Measurements from ENCODE around the gene RNF44. TPM values are rescaled to one million over a fixed set of nuclear protein-coding genes. Genes with fewer than 3 reads are reported as not detected.

The RNF44 gene
- total RNA-seq, 4 donors from 2014 or later = 7.5 to 15.1 (median 9.8) TPM

DNA sequence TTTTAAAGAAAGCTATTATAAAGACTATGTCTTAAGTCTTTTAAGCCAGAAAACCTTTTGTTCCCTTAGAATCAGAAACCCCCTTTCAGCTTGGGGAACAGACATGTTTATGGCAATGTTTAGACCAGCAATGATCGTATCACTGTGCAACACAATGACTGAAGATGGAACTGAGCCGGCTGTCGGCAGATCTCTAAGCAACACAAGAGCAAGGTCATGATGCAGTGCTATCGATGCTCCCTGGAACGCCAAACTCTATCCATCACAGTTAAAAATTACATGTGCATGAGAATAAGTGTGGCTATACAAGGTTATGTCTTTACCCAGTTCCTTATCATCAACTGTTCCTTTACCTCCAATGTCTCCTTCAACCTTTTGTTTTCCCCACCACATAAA is 1.8 kb upstream of the RNF44 start:
- TF ChIP-seq, protein P1, sequence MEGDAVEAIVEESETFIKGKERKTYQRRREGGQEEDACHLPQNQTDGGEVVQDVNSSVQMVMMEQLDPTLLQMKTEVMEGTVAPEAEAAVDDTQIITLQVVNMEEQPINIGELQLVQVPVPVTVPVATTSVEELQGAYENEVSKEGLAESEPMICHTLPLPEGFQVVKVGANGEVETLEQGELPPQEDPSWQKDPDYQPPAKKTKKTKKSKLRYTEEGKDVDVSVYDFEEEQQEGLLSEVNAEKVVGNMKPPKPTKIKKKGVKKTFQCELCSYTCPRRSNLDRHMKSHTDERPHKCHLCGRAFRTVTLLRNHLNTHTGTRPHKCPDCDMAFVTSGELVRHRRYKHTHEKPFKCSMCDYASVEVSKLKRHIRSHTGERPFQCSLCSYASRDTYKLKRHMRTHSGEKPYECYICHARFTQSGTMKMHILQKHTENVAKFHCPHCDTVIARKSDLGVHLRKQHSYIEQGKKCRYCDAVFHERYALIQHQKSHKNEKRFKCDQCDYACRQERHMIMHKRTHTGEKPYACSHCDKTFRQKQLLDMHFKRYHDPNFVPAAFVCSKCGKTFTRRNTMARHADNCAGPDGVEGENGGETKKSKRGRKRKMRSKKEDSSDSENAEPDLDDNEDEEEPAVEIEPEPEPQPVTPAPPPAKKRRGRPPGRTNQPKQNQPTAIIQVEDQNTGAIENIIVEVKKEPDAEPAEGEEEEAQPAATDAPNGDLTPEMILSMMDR (IDR thresholded peaks at IDR 0.05; ENCODE audit: low read depth) = no peak

DNA sequence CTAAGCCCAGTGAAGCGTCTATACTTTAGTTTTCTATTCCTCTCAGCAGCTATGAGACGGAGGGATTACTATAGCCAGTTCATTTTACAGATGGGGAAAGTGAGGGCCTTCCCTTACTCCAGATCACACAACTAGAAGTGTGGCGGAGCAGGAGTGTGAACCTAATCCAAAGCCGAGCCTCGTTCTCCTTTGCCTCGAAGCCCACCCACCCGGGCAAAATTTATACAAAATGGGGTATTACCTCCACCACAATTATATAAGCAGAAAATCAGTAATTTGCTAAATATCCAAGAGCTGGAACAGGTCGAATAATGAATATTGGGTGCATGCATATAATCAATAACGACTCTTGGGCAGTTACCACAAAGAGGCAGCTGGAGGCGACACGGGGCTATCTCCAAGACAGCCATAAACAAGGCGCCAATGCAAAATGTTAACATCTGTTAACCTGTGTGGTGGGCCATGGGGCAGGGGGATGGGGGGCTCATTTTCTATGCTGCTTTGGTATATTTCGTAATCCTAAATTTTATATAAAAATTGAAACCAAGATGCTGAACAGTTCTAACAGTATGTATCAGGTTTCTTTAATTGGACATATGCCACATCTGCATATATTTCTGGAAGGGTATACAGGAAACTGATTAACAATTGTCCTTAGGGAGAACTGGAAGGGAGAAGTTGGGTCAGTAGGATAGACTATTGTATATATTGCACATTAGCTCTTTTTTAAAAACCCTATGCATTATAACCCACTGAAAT is 1.2 kb upstream of the RNF44 start:
- TF ChIP-seq, protein P1 (IDR thresholded peaks at IDR 0.05; ENCODE audit: low read depth) = no peak

DNA sequence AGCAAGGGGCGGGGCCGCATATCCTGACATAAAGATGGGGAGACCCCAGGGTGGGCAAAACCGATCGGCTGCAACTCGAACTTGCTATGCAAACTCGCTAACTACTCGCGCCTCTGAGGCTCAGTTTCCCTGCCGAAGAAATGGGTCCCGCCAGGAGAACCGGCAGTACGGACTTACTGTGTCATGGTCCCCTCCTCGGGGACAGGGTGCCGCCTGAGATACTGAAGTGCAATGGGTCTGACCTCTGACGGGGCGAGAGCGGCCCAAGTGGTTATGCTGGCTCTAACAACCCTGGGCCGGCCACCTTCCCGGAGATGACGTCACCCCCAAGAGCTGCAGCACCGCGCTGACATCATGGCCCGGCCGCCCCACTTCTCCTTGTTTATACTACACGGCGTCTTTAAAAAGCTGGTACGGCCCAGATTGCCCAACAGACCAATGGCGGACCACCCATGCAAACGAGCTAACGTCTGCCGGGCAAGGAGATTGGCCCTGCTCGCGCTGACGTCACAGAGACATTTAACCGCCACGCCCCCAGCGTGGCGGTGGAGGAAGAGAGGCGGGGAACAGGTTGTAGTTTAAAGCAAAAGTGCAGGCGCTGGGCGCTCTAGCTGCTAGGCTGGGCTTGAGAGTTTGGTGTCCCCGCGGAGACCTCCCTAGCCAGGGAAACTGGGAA is 490 bp upstream of the RNF44 start:
- TF ChIP-seq, protein P1 (IDR thresholded peaks at IDR 0.05; ENCODE audit: low read depth) = no peak

DNA sequence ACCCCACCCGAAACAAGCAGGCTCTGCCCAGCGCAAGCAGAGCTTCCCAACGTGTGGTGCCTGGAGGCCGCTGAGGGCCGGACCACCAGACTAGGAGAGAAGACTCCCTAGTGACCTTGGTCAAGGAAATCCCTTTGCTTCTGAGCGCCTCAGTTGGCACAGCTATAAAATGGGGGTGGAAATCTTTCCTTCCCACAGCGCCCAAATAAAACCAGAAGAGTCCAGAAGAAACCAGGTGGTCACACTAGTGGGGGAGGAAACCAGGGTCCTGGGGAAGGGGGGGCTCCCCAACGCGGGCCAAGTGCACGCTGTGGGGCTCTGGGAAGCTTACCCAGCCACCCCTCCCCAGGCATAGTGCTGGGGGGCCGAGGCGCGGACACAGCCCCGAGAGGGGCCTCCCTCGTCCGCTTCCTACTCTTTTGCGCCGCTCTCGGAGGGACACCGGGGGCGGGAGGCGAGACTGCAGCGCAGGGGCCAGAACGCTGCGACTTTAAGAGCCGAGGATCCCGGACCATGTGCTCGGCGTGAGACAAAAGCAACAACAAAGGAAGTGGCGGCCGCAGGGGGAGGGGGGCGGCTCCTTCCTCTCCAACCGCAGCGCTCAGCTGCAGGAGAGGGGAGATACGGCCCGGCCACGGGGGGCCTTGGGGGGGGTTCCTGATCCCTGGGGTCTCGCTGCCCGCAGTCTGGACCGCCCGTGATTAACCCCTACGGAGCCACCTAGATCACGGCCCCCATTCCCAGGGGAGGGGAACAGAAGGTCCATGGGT is 885 bp downstream of the RNF44 start:
- TF ChIP-seq, protein P1 (IDR thresholded peaks at IDR 0.05; ENCODE audit: low read depth) = no peak

DNA sequence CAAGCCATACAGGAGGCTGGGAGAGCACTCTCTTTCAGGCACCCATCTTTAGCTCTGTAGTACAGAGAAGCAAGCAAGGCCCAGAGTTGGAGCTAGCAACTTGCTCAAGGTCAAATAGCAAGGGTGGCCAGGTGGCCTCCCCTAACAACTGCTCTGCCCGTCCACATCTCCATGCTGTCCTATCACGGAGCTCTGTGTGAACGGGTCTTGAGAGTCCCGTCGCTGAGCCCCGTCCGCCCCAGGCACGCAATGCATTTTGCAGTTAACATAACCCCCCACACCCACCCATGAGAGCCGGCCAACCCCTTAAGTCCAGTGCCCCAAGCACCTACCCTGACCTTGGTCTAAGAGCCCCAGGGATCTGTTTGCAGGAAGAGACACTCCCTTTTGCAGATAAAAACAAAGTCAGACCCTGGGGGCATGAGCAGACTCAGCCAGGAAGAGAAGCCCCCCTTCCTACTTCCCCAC is 1.5 kb downstream of the RNF44 start:
- TF ChIP-seq, protein P1 (IDR thresholded peaks at IDR 0.05; ENCODE audit: low read depth) = no peak

DNA sequence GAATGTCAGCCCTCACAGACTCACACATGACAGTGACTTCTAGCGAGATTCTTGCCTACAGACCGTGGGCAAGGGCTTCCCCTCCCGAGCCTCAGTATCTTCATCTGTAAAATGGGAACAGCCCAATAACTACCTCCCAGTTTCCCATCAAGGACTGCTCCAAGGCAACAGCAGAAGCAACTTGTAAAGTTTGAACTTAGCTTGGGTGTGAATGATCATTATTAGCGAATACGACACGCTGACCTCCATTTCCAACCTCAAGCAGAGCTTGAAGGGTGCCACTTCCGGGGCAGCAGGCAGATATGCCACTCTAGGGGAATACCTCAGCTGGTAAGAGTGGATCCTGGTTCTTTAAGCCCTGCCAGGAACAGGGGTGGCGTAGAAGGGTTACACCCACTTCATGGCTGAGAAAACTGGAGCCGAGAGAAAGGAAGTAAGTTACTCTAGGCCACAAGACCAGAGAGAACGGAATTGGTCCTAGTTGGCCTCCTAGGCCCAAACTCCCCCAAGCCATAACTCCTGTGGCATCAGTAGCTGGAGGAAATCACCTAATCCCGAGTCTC is 2.0 kb downstream of the RNF44 start:
- TF ChIP-seq, protein P1 (IDR thresholded peaks at IDR 0.05; ENCODE audit: low read depth) = no peak
